GM12878 (cell line): Measurements from ENCODE around the gene EFCAB10. TPM values are rescaled to one million over a fixed set of nuclear protein-coding genes. Genes with fewer than 3 reads are reported as not detected.

Experiments
- ATAC-seq: fragments of 200-7000 bp; cut with Tn5 transposase; 3 replicates; pipeline ENCODE4 v1.9.1; 2020; ENCODE audit warnings: mild to moderate bottlenecking, moderate library complexity
- BruUV-seq: library from RNA; stranded (reverse); fragments of 400-500 nt; replicated peaks from 2 replicates; lab custom pipeline; 2021; lab: Mats Ljungman, UMichigan
- CTCF ChIA-PET: fragments of 300-600 bp; sonication (Branson Sonifier 250); formaldehyde crosslinking; extraction: SDS; loops from one replicate; lab custom pipeline; 2021; ENCODE audit warnings: inconsistent platforms; lab: Yijun Ruan, JAX
- POLR2A ChIA-PET: fragments of 350-600 bp; formaldehyde crosslinking; extraction: SDS; loops from one replicate; lab custom pipeline; 2021; ENCODE audit warnings: inconsistent platforms; lab: Charles Lee
- RAD21 ChIA-PET: fragments of 300-600 bp; sonication (Branson Sonifier 250); formaldehyde crosslinking; loops from one replicate; lab custom pipeline; 2023; ENCODE audit warnings: antibody characterized with exemption; ENCODE audit not compliant: unreplicated experiment; lab: Charles Lee
- SMC1A ChIA-PET: fragments of 300-600 bp; sonication (Branson Sonifier 250); formaldehyde crosslinking; loops from one replicate; lab custom pipeline; 2023; ENCODE audit not compliant: unreplicated experiment, uncharacterized antibody; lab: Charles Lee
- DNase-seq: peaks from one replicate; pipeline ENCODE4 v3.0.0-alpha.2; 2011; ENCODE audit warnings: low read depth, low spot score
- FAIRE-seq: peaks from 3 replicates; lab custom pipeline; 2011; peaks lifted over from hg19 to GRCh38; lab: Jason Lieb, UNC
- H2AFZ ChIP-seq: 2 replicates; pipeline ENCODE4 v1.6.0; 2011; ENCODE audit warnings: low read depth, low read length, control low read depth; ENCODE audit not compliant: control insufficient read depth
- H3K27ac ChIP-seq: 2 replicates; pipeline ENCODE4 v1.5.1; 2011; ENCODE audit warnings: control low read depth; ENCODE audit not compliant: control insufficient read depth, insufficient read depth
- H3K27me3 ChIP-seq, 2 experiments: replicated peaks in 1 of 2; 2 replicates each; pipeline versions ENCODE4 v1.6.0 to v1.6.1; 2011; ENCODE audit warnings: low read length in 1 of 2; ENCODE audit not compliant: control insufficient read depth in 2 of 2, insufficient read depth in 2 of 2
- H3K36me3 ChIP-seq, 2 experiments: 2 replicates each; pipeline ENCODE4 v1.5.1; 2011; ENCODE audit warnings: low read length in 1 of 2; ENCODE audit not compliant: control insufficient read depth in 2 of 2, insufficient read depth in 2 of 2
- H3K4me1 ChIP-seq: 2 replicates; pipeline ENCODE4 v1.6.1; 2011; ENCODE audit warnings: mild to moderate bottlenecking, low read length, moderate library complexity, mixed read lengths; ENCODE audit not compliant: control insufficient read depth, insufficient read depth
- H3K4me2 ChIP-seq: 2 replicates; pipeline ENCODE4 v1.6.0; 2011; ENCODE audit warnings: control low read depth; ENCODE audit not compliant: control insufficient read depth, insufficient read depth
- H3K4me3 ChIP-seq: fragments of 200-600 bp; sonication (generic); 2 replicates; pipeline ENCODE4 v1.5.1; 2016
- H3K79me2 ChIP-seq: 2 replicates; pipeline ENCODE4 v1.6.0; 2011; ENCODE audit warnings: low read length; ENCODE audit not compliant: control insufficient read depth, insufficient read depth
- H3K9ac ChIP-seq: 2 replicates; pipeline ENCODE4 v1.8.0; 2011; ENCODE audit warnings: low read length, control low read depth, mixed read lengths; ENCODE audit not compliant: control insufficient read depth, insufficient read depth
- H3K9me3 ChIP-seq: replicated peaks from 3 replicates; pipeline ENCODE4 v1.5.1; 2011; ENCODE audit warnings: mild to moderate bottlenecking, low read length; ENCODE audit not compliant: control insufficient read depth, insufficient read depth
- H4K20me1 ChIP-seq: 2 replicates; pipeline ENCODE4 v1.6.0; 2011; ENCODE audit not compliant: control insufficient read depth, insufficient read depth
- ASH2L ChIP-seq: fragments of 300-600, 200-600 bp; sonication (generic); IDR thresholded peaks from 2 replicates; pipeline ENCODE4 v1.6.1; 2017; ENCODE audit warnings: low read depth, mild to moderate bottlenecking, borderline replicate concordance
- BACH1 ChIP-seq: fragments of 450-650 bp; IDR thresholded peaks from 2 replicates; pipeline ENCODE4 v1.6.1; 2017; ENCODE audit warnings: mild to moderate bottlenecking, borderline replicate concordance
- BRCA1 ChIP-seq: IDR thresholded peaks from 2 replicates; pipeline ENCODE4 v1.6.1; 2011; ENCODE audit warnings: low read depth, low read length, improper control_type of control experiment
- LARP7 ChIP-seq: fragments of 450-650 bp; IDR thresholded peaks from 2 replicates; pipeline ENCODE4 v1.6.1; 2017; ENCODE audit warnings: mild to moderate bottlenecking
- PAX5 ChIP-seq: IDR thresholded peaks from 2 replicates; pipeline ENCODE4 v1.6.1; 2011; ENCODE audit warnings: low read depth, low read length, borderline replicate concordance
- PAX8 ChIP-seq: fragments of 450-650 bp; IDR thresholded peaks from 2 replicates; pipeline ENCODE4 v1.6.1; 2017; ENCODE audit warnings: mild to moderate bottlenecking, moderate library complexity
- POLR2AphosphoS2 ChIP-seq: IDR thresholded peaks from 2 replicates; pipeline ENCODE4 v1.6.1; 2011; ENCODE audit warnings: low read depth, mild to moderate bottlenecking, low read length, improper control_type of control experiment, moderate library complexity
- RAD21 ChIP-seq: IDR thresholded peaks from 2 replicates; pipeline ENCODE4 v1.6.1; 2011; ENCODE audit warnings: mild to moderate bottlenecking, low read depth, low read length, moderate library complexity; ENCODE audit not compliant: insufficient read depth
- RBBP5 ChIP-seq: fragments of 200-600 bp; sonication (generic); conservative IDR thresholded peaks from 2 replicates; pipeline ENCODE4 v1.6.1; 2016
- ZBTB33 ChIP-seq: fragments of 450-650 bp; IDR thresholded peaks from 2 replicates; pipeline ENCODE4 v1.6.1; 2017; ENCODE audit warnings: mild to moderate bottlenecking
- ZBTB40 ChIP-seq: fragments of 450-650 bp; IDR thresholded peaks from 2 replicates; pipeline ENCODE4 v1.6.1; 2016; ENCODE audit warnings: mild to moderate bottlenecking, moderate library complexity, borderline replicate concordance
- ZNF592 ChIP-seq: fragments of 450-650 bp; IDR thresholded peaks from 2 replicates; pipeline ENCODE4 v1.6.1; 2017; ENCODE audit warnings: mild to moderate bottlenecking, moderate library complexity
- WGBS: methylation state at CpG from one replicate; pipeline ENCODE4 v1.1.6; 2016; ENCODE audit warnings: low lambda C conversion rate; ENCODE audit not compliant: insufficient replicate concordance, insufficient coverage; ENCODE audit errors: missing lambda C conversion rate; 5-methylcytosine and 5-hydroxymethylcytosine counted together
- in situ Hi-C: fragments of 300-500 bp; cut with MboI; formaldehyde crosslinking; loops from 9 replicates; pipeline ENCODE4 v1.14.3; 2018; ENCODE audit warnings: mixed read lengths
- intact Hi-C: fragments of 100-400 bp; cut with micrococcal nuclease; formaldehyde crosslinking; loops from one replicate; pipeline ENCODE4 v1.14.2; 2022; ENCODE audit not compliant: unreplicated experiment
- polyA plus RNA-seq, 11 experiments: library from polyadenylated mRNA; depleted of rRNA in 4 of 11; unstranded in 6 of 11; stranded (reverse) in 5 of 11; fragments of >200 nt; fragmentation: Nextera tagmentation in 4 of 11; fragmentation: Illumina TruSeq in 1 of 11; extraction: Ambion mirVana in 4 of 11; extraction: Trizol in 1 of 11; gene quantifications; 1 replicate in 1 of 11; 2 replicates in 10 of 11; pipeline versions ENCODE4 v1.2.1 to v1.2.3, GENCODE V29; 2011 to 2016; ENCODE audit warnings: inconsistent platforms in 2 of 11, missing spikeins in 2 of 11, low read depth in 1 of 11
- total RNA-seq, 4 experiments: library from RNA; depleted of rRNA in 3 of 4; stranded (reverse); fragments of >200 nt in 3 of 4; fragmentation: Illumina TruSeq in 1 of 4; extraction: Trizol in 1 of 4; gene quantifications; 2 replicates each; pipeline versions ENCODE4 v1.2.1 to v1.2.3, GENCODE V29; 2013 to 2021

EFCAB10 gene
- total and polyA plus RNA-seq, 10 of the 15 experiments (the other 5 are each of a cell fraction or from before 2014, with no cell fraction given): 0.38 to 1.0 (median 0.54) TPM; not detected in 6

- TF ChIP-seq ZBTB40: no peak
These were observed 33.1 kb upstream of the EFCAB10 start (continued) for GRCh38 chr7:105614341-105614840.

GRCh38 chr7:105613611-105614330 lies 32.5 kb upstream of the EFCAB10 start:
- H3K79me2 ChIP-seq: no peaks in the 10 kb centered on the region
- ATAC-seq (no peak), DNase-seq (no peak), FAIRE-seq (no peak)
- H3K4me3 ChIP-seq: no peak overlapping the region
- ChIA-PET CTCF (no interaction called here), SMC1A (no interaction called here), POLR2A (no interaction called here), RAD21 (no interaction called here)
- WGBS: 75% methylated on average over 32 of the region's 32 CpGs
- H3K27me3 ChIP-seq: no peaks in the 10 kb centered on the region
- intact Hi-C loops (no loop called here), in situ Hi-C loops (no loop called here)
- no peak overlapping the region for H3K9ac ChIP-seq
- H4K20me1 ChIP-seq: no peaks in the 10 kb centered on the region
- H2AFZ ChIP-seq: no peak overlapping the region
- H3K27ac ChIP-seq: no peak overlapping the region
- H3K9me3 ChIP-seq: no peaks in the 10 kb centered on the region
- BruUV-seq: no TSS peak
- H3K4me2 ChIP-seq: no peak overlapping the region
- H3K36me3 ChIP-seq: no peaks in the 10 kb centered on the region
- no peaks in the 10 kb centered on the region for H3K4me1 ChIP-seq
- TF ChIP-seq RBBP5 (no peak), ASH2L (no peak), PAX8 (no peak), BACH1 (no peak), PAX5 (no peak), ZBTB33 (no peak), POLR2AphosphoS2 (no peak), RAD21 (no peak), ZNF592 (no peak), LARP7 (no peak), BRCA1 (no peak)
